ENCODE results near the gene DUSP28. TPM values are rescaled to one million over a fixed set of nuclear protein-coding genes. Genes with fewer than 3 reads are reported as not detected.

The DUSP28 gene
- total and polyA plus RNA-seq, 2 of the 8 experiments (the other 6 are each of a cell fraction or from before 2014, with no cell fraction given) = 2.1 to 2.3 TPM

DNA sequence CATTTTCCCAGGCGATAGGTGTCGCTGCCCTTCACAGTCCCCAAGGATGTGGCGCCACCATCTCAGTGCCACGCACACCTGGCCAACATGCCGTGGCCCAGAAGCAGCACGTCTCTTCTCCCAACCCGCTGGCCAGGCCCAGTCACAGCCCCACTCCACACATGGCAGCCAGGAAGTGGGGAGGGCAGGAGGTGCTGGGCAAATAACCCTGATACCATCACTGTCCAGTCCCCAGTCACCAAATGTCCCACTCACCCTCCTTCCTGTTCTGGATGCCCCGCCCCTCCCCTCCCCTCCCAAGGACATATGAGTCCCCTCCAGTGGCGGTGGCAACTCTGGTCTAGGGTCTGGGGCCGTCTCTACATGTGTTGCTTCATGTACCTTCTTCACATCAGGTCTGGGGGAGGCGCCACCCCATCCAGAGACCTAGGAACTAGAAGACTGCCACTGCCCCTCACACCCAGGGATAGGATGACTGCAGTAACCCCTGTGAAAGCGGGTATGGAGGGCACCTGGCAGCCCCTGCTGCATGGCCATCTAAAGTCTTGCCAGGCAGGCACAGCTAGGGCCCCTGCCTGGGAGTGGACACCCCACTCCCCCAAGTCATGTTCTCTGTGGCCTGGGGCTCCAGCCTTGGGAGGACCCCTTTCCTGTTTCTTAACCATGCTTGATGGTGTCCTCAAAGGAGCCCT, 19.1 kb downstream of the DUSP28 start:
- H2AK5ac ChIP-seq (ENCODE audit: low read depth, low read length) = no peak overlapping the region; the same call in 1 of the 2 replicates
- H3K4ac ChIP-seq (replicated peaks; ENCODE audit: insufficient read length, low read depth, low read length) = no peak overlapping the region
- no peak overlapping the region for H4K91ac ChIP-seq (replicated peaks; ENCODE audit: insufficient read length, low read length)
- H3K79me2 ChIP-seq (ENCODE audit: control insufficient read depth in 1 of 2, insufficient read depth in 2 of 2, low read length in 2 of 2) = 0 out of 4 replicates have a peak, but pooled peaks cover 0 to 5% of the 10 kb centered on the region in 2 experiments
- H3K9me3 ChIP-seq (ENCODE audit: insufficient read depth in 2 of 2, low read depth in 1 of 2, low read length in 1 of 2) = no peaks in the 10 kb centered on the region
- H3K36me3 ChIP-seq (ENCODE audit: control insufficient read depth in 2 of 4, insufficient read depth in 4 of 4, low read length in 3 of 4) = no peaks in the 10 kb centered on the region
- H2AFZ ChIP-seq (ENCODE audit: low read length) = no peak overlapping the region
- H3K18ac ChIP-seq (ENCODE audit: extremely low read depth, low read length) = no peak overlapping the region; the same call in 1 of the 2 replicates
- ChIA-PET CTCF (ENCODE audit: partially characterized antibody) (interaction anchor here (0.7 to 4.8 kb wide), 11 partner anchors 8 to 124 kb away, joined by 3 to 37 read pairs (median 4); partner anchors contain the start of gene RNPEPL1), POLR2A (ENCODE audit: partially characterized antibody) (interaction anchor here (1.1 to 1.2 kb wide), 2 partner anchors 16 to 143 kb away, joined by 3 read pairs; partner anchors contain the start of gene GPC1)
- H3K14ac ChIP-seq (ENCODE audit: insufficient read length) = no peak overlapping the region
- peaks cover 0 to 9% (median 0%) of the 10 kb centered on the region in 4 experiments; a peak in 2 of 7 replicates for H3K4me1 ChIP-seq (replicated peaks in 1 of 4; ENCODE audit: control insufficient read depth in 3 of 4, insufficient read depth in 4 of 4, low read length in 3 of 4)
- WGBS, 2 experiments (ENCODE audit: extremely low coverage in 1 of 2, insufficient coverage in 1 of 2, insufficient read length in 1 of 2, insufficient replicate concordance in 2 of 2, low coverage in 1 of 2, low lambda C conversion rate in 2 of 2, missing lambda C conversion rate in 1 of 2) = 84% methylated on average over 9 of the region's 12 CpGs; no CpG with 5 or more reads in 1 of the 2 experiments
- no peak overlapping the region for H3K56ac ChIP-seq (replicated peaks; ENCODE audit: insufficient read length, low read depth, low read length)
- H2BK5ac ChIP-seq (ENCODE audit: low read depth, low read length) = no peak overlapping the region
- FAIRE-seq = no peak
- H2BK20ac ChIP-seq (ENCODE audit: low read length) = no peak overlapping the region
- no peak overlapping the region for H3K27ac ChIP-seq (ENCODE audit: low read depth, low read length)
- peaks cover 12 to 19% of the 10 kb centered on the region in 2 experiments for H4K20me1 ChIP-seq (replicated peaks in 1 of 2; ENCODE audit: control insufficient read depth in 1 of 2, insufficient read depth in 2 of 2, low read length in 2 of 2)
- H3K27me3 ChIP-seq (replicated peaks in 1 of 4; ENCODE audit: control insufficient read depth in 3 of 4, extremely low read depth in 1 of 4, insufficient read depth in 3 of 4, low read length in 3 of 4) = no peaks in the 10 kb centered on the region
- no peak overlapping the region for H3K4me3 ChIP-seq (ENCODE audit: extremely low read depth in 1 of 4, insufficient read depth in 2 of 4, low read depth in 3 of 4, low read length in 4 of 4)
- H2BK12ac ChIP-seq (ENCODE audit: low read depth, low read length) = no peak overlapping the region
- H3K4me2 ChIP-seq (ENCODE audit: insufficient read depth in 1 of 2, low read depth in 2 of 2, low read length in 2 of 2) = no peak overlapping the region
- H4K8ac ChIP-seq (ENCODE audit: extremely low read depth, insufficient read depth, low read length) = no peak overlapping the region; the same call in 1 of the 2 replicates
- peaks cover 7% of the 10 kb centered on the region for H3K79me1 ChIP-seq (ENCODE audit: low read depth, low read length)
- no peak overlapping the region for H3K23ac ChIP-seq (ENCODE audit: insufficient read length)
- no peak overlapping the region for H2BK120ac ChIP-seq (replicated peaks; ENCODE audit: low read depth, low read length)
- no peak overlapping the region for H3K9ac ChIP-seq (replicated peaks in 1 of 4; ENCODE audit: extremely low read depth in 1 of 4, low read depth in 3 of 4, low read length in 3 of 4)
- H3K23me2 ChIP-seq (ENCODE audit: low read depth, low read length) = no peaks in the 10 kb centered on the region
- DNase-seq (ENCODE audit: low read depth in 1 of 2, low spot score in 2 of 2) = no peak
- no peak overlapping the region for H4K5ac ChIP-seq (ENCODE audit: insufficient read length, low read depth, low read length)
- H2BK15ac ChIP-seq (ENCODE audit: low read length) = no peak overlapping the region
- TF ChIP-seq, protein P1, sequence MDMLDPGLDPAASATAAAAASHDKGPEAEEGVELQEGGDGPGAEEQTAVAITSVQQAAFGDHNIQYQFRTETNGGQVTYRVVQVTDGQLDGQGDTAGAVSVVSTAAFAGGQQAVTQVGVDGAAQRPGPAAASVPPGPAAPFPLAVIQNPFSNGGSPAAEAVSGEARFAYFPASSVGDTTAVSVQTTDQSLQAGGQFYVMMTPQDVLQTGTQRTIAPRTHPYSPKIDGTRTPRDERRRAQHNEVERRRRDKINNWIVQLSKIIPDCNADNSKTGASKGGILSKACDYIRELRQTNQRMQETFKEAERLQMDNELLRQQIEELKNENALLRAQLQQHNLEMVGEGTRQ (IDR thresholded peaks at IDR 0.05; ENCODE audit: low read length) = no peak
- no peak for TF ChIP-seq GTF2F1 (IDR thresholded peaks at IDR 0.05; ENCODE audit: borderline replicate concordance, low read depth, low read length)
- no peak for TF ChIP-seq GABPA (IDR thresholded peaks at IDR 0.05; ENCODE audit: borderline replicate concordance, insufficient read depth, low read length)
- no peak for TF ChIP-seq CEBPB (IDR thresholded peaks at IDR 0.05; ENCODE audit: low read depth, low read length)
- TF ChIP-seq SIX5 (IDR thresholded peaks at IDR 0.05; ENCODE audit: low read depth, low read length) = no peak
- TF ChIP-seq ASH2L (IDR thresholded peaks at IDR 0.05; ENCODE audit: low read length) = no peak
- TF ChIP-seq ZNF274 (IDR thresholded peaks at IDR 0.05; ENCODE audit: borderline replicate concordance, extremely low read depth, low read length) = no peak
- TF ChIP-seq KDM5A (IDR thresholded peaks at IDR 0.05; ENCODE audit: low read length) = no peak
- TF ChIP-seq BRCA1 (IDR thresholded peaks at IDR 0.05; ENCODE audit: low read depth, low read length) = no peak
- no peak for TF ChIP-seq CBX8 (IDR thresholded peaks at IDR 0.05; ENCODE audit: borderline replicate concordance, low read depth, low read length)
- TF ChIP-seq EGR1 (IDR thresholded peaks at IDR 0.05; ENCODE audit: borderline replicate concordance, low read depth, low read length) = no peak

Data from H1 (cell line).